ENCODE results near the gene CCDC194. TPM values are rescaled to one million over a fixed set of nuclear protein-coding genes. Genes with fewer than 3 reads are reported as not detected.

The CCDC194 gene
- total RNA-seq, 1 donor: not detected

DNA sequence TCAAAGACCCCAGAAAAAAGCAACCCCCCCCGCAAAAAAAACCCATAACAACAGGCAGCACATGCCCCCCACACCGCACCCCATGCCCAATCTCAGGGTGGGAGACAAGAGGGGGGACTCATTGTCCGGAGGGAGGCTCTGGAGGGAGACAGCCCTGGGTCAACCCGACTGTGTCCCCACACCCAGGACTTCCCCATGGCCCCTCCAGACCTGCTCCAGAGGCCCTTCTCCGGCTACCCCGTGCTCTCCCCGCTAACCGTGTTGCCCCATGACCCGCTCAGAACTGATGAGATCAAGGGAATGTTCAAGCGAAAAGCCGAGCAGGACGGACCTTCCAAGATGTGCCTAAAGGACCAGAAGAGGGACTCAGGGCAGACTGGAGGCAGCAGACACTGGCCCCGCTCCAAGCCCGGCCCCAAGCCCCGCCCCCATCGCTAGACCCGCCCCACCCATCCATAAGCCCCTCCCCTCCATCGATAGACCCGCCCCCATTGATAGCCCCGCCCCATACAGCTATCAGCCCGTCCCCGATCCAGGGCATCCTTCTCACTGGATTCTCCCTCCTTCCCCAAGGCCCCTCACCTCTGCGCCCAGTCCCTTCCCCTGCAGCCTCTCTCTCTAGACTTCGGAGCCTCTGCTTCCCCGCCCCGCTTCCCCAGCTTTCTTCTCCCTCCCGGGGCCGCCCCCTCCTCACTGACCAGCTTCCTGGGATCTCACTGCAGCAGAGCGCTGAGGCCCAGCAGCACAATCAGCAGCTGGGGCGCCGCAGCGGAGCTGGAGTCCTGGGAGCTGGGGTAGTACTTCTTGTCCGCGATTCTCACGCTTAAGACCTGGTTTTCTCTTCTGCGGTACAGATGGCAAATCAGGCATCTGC, 9.2 kb upstream of the CCDC194 start:
- Histone ChIP-seq H3K27me3 (ENCODE audit: insufficient read depth, low read length) (no peaks in the 10 kb centered on the region), H3K36me3 (ENCODE audit: insufficient read depth, low read length) (no peaks in the 10 kb centered on the region), H2AFZ (ENCODE audit: low read length) (no peak overlapping the region), H4K20me1 (ENCODE audit: insufficient read depth, low read length) (no peaks in the 10 kb centered on the region), H3K4me2 (ENCODE audit: insufficient read depth, low read length) (no peak overlapping the region), H3K9me3 (ENCODE audit: low read depth, low read length) (no peaks in the 10 kb centered on the region), H3K79me2 (ENCODE audit: insufficient read depth, low read length) (no peaks in the 10 kb centered on the region), H3K27ac (ENCODE audit: low read depth, low read length) (no peak overlapping the region), H3K4me1 (ENCODE audit: insufficient read depth, low read length) (peaks cover 15% of the 10 kb centered on the region), H3K4me3 (ENCODE audit: insufficient read depth, low read length) (no peak overlapping the region)
- TF ChIP-seq, protein P1, sequence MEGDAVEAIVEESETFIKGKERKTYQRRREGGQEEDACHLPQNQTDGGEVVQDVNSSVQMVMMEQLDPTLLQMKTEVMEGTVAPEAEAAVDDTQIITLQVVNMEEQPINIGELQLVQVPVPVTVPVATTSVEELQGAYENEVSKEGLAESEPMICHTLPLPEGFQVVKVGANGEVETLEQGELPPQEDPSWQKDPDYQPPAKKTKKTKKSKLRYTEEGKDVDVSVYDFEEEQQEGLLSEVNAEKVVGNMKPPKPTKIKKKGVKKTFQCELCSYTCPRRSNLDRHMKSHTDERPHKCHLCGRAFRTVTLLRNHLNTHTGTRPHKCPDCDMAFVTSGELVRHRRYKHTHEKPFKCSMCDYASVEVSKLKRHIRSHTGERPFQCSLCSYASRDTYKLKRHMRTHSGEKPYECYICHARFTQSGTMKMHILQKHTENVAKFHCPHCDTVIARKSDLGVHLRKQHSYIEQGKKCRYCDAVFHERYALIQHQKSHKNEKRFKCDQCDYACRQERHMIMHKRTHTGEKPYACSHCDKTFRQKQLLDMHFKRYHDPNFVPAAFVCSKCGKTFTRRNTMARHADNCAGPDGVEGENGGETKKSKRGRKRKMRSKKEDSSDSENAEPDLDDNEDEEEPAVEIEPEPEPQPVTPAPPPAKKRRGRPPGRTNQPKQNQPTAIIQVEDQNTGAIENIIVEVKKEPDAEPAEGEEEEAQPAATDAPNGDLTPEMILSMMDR (IDR thresholded peaks at IDR 0.05; ENCODE audit: extremely low read depth, low read depth, low read length): no peak
- DNase-seq (ENCODE audit: insufficient read length, low spot score, missing footprints): peak; percentile 88

GRCh38 chr19:17401628-17402027, 7.6 kb upstream of the CCDC194 start:
- H3K79me2 ChIP-seq (ENCODE audit: insufficient read depth, low read length): no peaks in the 10 kb centered on the region
- TF ChIP-seq, protein P1 (IDR thresholded peaks at IDR 0.05; ENCODE audit: extremely low read depth, low read depth, low read length): no peak
- H3K9me3 ChIP-seq (ENCODE audit: low read depth, low read length): no peaks in the 10 kb centered on the region
- peak; percentile 65 for DNase-seq (ENCODE audit: insufficient read length, low spot score, missing footprints)
- no peaks in the 10 kb centered on the region for H3K36me3 ChIP-seq (ENCODE audit: insufficient read depth, low read length)
- no peak overlapping the region for H2AFZ ChIP-seq (ENCODE audit: low read length)
- no peak overlapping the region for H3K27ac ChIP-seq (ENCODE audit: low read depth, low read length)
- H3K4me2 ChIP-seq (ENCODE audit: insufficient read depth, low read length): no peak overlapping the region
- no peak overlapping the region for H3K4me3 ChIP-seq (ENCODE audit: insufficient read depth, low read length)
- no peaks in the 10 kb centered on the region for H4K20me1 ChIP-seq (ENCODE audit: insufficient read depth, low read length)
- H3K27me3 ChIP-seq (ENCODE audit: insufficient read depth, low read length): no peaks in the 10 kb centered on the region
- peaks cover 11% of the 10 kb centered on the region for H3K4me1 ChIP-seq (ENCODE audit: insufficient read depth, low read length)

GRCh38 chr19:17398902-17399527, 5.0 kb upstream of the CCDC194 start:
- no peak overlapping the region for H2AFZ ChIP-seq (ENCODE audit: low read length)
- no peak overlapping the region for H3K4me2 ChIP-seq (ENCODE audit: insufficient read depth, low read length)
- TF ChIP-seq, protein P1 (IDR thresholded peaks at IDR 0.05; ENCODE audit: extremely low read depth, low read depth, low read length): no peak
- no peaks in the 10 kb centered on the region for H3K79me2 ChIP-seq (ENCODE audit: insufficient read depth, low read length)
- peaks cover 4% of the 10 kb centered on the region for H3K27me3 ChIP-seq (ENCODE audit: insufficient read depth, low read length)
- no peaks in the 10 kb centered on the region for H4K20me1 ChIP-seq (ENCODE audit: insufficient read depth, low read length)
- no peak overlapping the region for H3K27ac ChIP-seq (ENCODE audit: low read depth, low read length)
- no peaks in the 10 kb centered on the region for H3K36me3 ChIP-seq (ENCODE audit: insufficient read depth, low read length)
- no peak overlapping the region for H3K4me3 ChIP-seq (ENCODE audit: insufficient read depth, low read length)
- H3K9me3 ChIP-seq (ENCODE audit: low read depth, low read length): no peaks in the 10 kb centered on the region
- H3K4me1 ChIP-seq (ENCODE audit: insufficient read depth, low read length): no peaks in the 10 kb centered on the region
- peak; percentile 58 for DNase-seq (ENCODE audit: insufficient read length, low spot score, missing footprints)

DNA sequence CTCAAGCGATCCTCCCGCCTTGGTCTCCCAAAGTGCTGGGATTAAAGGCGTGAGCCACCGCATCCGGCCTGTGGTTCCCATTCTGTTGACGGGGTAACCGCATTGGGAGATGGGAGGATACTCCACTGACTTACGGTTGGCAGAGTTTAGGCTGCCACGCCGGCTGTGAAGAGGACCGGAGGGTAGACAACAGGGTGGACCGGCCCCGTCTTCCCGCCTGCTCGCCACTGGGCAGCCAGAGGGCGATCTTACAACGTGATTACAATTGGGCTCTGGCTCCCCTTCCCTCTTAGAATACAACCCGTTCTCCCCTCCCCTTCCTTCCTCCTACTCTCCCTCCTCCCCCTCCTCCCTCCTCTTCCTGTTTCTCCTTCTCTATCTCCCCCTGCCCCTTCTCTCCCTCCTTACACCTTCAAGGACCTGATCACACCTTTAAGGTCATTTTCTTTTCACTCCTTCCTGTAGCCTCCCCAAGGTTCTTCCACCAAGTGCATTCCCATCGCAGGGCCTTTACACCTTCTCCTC, 957 bp upstream of the CCDC194 start:
- Histone ChIP-seq H3K9me3 (ENCODE audit: low read depth, low read length) (no peaks in the 10 kb centered on the region), H3K4me3 (ENCODE audit: insufficient read depth, low read length) (no peak overlapping the region), H3K79me2 (ENCODE audit: insufficient read depth, low read length) (no peaks in the 10 kb centered on the region), H3K27me3 (ENCODE audit: insufficient read depth, low read length) (peaks cover 19% of the 10 kb centered on the region), H3K27ac (ENCODE audit: low read depth, low read length) (no peak overlapping the region), H3K4me1 (ENCODE audit: insufficient read depth, low read length) (peaks cover 9% of the 10 kb centered on the region), H2AFZ (ENCODE audit: low read length) (peak overlapping the region; percentile 3), H3K4me2 (ENCODE audit: insufficient read depth, low read length) (no peak overlapping the region), H3K36me3 (ENCODE audit: insufficient read depth, low read length) (no peaks in the 10 kb centered on the region), H4K20me1 (ENCODE audit: insufficient read depth, low read length) (no peaks in the 10 kb centered on the region)
- peak; percentile 98 for DNase-seq (ENCODE audit: insufficient read length, low spot score, missing footprints)
- TF ChIP-seq, protein P1 (IDR thresholded peaks at IDR 0.05; ENCODE audit: extremely low read depth, low read depth, low read length): peak; percentile 56
